NCI-H446 treated with DMSO at 0.1 percent for 48 hours (cell line): ENCODE results near the gene MRPL32.
A peak's percentile ranks its signal among the peaks of the same experiment; 100 is the strongest.

ENCODE experiments used
- DNase-seq: peaks from one replicate; lab custom pipeline; 2025; lab: John Stamatoyannopoulos, UW

MRPL32 gene

DNA sequence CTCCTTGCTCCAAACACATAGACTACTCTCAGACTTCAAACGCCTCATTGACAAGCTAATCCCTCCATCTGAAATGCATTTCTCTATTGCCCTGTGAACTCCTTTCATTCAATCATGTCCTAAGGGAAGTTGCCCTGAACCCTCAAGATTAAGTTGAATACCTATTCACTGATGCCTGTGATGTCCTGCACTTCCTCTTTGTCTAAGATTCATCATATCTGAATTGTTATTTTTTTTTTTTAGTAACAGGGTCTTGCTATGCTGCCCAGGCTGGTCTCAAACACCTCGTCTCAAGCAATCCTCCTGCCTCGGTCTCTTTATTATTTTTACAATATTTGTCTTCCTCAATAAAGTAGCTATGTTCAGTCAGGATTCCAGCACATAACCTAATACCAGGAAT lies 3.4 kb upstream of the MRPL32 start:
- DNase-seq, result no peak

DNA sequence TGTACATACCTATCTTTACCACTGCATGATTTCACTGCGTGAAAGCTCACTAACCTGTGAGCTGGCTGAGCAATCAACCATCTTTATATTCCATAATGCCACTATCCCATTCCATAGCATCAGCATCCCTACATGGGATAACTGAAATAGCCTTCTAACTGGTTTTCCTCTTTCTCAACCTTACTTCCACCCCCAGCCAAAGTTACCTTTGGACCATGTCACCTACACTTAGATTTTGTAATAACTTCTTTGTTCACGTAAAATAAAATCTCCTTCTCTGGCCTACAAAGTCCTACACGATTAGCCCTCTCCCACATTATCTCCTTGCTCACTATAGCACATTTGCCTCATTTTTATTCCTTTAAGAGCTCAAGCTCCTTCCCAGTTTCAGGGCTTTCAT lies 2.7 kb upstream of the MRPL32 start:
- no peak for DNase-seq

- no peak for DNase-seq
These were observed 1.3 kb upstream of the MRPL32 start for GRCh38 chr7:42930889-42931288.

DNA sequence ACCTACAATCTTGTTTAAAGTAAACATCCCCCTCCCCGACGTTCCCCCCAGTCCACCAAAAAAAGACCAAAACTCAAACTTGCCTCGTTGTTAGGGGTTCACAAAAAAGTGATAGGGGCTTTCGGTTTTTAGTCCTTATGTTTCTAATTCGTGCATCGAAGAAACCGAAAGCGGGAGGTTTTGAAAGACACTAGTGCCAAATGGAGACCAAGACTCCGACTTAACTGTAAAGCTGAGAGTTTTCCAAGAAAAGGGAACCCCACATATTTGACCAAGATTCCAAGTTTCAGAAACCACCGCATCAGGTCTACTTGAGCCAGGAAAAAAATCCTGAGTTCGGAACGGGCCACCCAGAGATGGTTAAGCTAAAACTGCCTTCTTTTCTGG lies 736 bp upstream of the MRPL32 start:
- no peak for DNase-seq

- no peak for DNase-seq
These were observed 825 bp downstream of the MRPL32 start for GRCh38 chr7:42932811-42933591.

DNA sequence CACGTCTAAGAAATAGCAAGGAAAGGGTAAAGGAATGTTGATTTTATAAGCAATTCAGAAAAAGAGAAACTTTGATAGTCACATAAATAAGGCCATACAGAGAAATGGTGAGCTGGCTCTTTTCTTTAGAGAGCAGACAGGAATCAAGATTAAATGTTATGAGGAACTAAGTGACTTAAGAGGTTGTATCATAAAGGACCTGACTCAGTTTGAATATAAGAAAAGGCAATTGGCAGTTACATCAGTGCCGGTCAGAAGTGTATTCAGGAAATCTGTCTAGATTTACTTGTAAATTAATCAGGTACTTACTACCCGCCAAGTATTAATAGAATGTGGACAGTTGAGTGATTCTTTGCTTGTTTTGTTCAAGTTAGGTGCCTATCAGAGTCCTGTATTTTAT lies 2.1 kb downstream of the MRPL32 start:
- no peak for DNase-seq

DNA sequence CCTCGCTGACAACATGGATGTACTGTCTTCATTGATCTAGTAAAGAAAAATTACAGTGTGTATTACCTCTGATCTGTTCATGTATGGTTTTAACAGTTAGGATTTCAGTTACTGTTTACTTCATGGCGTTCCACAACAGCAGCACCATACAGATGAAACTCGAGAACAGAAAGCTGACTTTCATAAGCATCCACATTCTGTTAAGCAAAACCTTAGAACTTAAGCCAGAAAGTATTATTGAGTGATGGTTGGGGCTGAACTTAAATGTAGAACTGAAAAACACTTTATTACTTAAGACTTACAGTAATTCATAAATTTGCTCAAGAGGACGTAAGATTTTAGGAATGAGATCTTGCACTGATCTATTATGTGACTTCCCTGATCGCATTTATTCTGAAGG lies 3.7 kb downstream of the MRPL32 start:
- DNase-seq, result no peak

GRCh38 chr7:42939457-42940240 lies 7.5 kb downstream of the MRPL32 start:
- DNase-seq, result no peak

DNA sequence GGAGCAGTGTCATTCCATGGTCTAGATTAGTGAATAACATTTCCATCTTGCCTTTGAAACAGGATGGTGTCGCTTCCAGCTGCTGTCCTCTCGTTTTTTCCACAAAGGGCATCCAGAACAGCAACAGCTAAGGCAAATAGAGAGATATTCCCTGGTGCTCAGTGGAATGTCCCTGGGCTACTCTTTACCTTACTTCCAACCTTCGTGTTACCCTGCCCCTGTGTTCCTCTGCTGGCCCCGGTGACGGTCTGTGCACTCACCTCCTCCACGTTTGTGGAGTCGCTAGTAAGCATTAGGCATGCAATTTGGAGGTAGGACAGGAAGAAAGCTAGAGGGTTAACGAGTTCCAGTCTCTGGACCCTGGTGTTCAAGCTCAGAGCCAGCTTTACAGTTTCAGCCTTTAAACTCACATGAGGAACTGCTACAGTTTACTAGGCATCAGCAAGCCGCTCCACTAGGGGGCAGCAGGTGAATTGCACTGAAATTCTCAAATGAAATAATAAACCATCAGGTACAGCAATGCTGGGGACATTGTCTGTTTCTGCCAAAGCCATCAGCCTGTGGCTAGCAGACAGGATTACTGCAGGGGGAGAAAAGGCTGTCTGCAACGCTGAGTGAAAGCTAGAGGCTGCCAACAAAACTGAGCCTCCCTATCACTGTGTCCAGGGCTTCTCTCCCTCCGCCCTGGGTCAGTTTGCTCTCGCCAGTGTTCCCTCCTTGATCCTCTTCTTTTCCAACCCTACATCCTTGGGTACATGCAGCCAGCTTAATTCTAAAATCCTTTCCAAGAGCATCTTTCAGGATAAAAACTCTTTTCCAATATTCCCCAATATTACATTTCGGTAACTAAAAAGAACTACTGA lies 9.0 kb downstream of the MRPL32 start:
- peak; percentile 15 for DNase-seq

DNA sequence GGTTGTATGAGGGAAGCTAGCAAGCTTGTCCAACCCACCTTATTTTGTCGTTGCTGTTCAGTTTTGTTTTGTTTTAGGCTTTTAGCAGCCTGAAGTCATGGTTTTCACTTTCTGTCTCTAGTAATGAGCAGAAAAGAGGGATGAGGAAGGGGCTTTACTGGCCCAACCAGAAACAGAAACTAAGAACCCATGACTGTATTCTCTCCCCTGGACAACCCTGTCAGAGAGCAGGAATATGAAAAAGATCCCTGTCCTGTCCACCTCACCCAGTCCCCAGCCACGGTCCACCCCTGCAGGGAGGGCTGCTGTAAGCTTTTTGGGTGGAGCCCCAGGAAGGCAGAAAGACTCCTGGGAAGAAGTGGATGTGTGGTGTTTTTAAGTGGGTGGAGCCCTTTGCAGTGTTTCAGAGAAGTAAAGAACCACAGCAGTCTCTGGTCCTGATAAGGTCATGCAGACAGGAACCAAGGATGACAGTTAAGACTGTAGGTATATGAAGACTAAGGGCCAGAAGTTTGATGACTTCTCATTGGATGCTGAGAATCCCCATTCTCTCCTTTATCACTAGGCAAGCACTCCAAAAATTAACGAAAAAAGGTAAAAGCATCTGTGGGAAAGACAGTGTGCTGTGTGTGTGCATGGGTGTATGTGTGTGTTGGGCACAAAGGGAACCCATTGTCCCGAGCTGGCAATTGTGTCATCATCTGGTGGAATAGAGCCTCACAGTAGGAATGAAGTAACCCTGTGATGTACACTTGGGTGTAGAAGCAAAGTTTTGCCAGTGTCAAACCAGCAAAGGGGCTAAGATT lies 13.8 kb downstream of the MRPL32 start:
- no peak for DNase-seq

DNA sequence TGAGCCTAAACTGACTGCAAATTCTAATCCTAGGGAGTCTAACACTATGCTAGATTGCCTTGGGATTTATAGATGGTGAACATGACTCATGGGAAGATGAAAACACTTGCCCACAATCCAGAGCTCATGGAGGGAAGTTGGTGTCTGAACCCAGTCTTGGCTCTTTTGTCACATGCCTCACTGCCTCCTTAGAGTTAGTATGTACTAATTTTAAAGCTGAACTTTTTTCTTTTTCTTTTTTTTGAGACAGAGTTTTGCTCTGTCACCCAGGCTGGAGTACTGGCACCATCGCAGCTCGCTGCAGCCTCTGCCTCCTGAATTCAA lies 14.4 kb downstream of the MRPL32 start:
- DNase-seq, result no peak

GRCh38 chr7:42947521-42947920 lies 15.3 kb downstream of the MRPL32 start:
- DNase-seq, result no peak

- DNase-seq, result no peak
These were observed 18.2 kb downstream of the MRPL32 start for GRCh38 chr7:42950417-42950816.

GRCh38 chr7:42952328-42952727 lies 20.2 kb downstream of the MRPL32 start:
- DNase-seq, result no peak

GRCh38 chr7:42953994-42954393 lies 21.8 kb downstream of the MRPL32 start:
- no peak for DNase-seq

DNA sequence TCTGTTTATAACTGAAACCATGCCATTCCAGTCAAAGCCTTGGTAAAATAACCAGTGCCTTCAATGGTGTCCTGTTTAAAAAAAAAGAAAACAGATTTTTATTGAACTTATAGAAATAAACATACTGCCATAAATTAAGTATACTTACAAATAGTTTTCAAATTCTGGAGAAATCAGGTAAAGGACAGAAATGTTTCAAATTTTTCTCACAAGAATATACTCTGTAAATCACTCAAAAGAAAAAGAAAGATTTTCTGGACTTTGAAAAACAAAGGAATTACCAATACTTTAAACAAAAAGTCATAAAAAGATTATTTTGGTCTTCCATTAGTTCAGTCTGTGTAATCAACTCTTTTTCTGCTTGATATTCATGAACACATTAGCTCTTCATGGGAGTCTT lies 23.9 kb downstream of the MRPL32 start:
- DNase-seq, result no peak

GRCh38 chr7:42959549-42959948 lies 27.4 kb downstream of the MRPL32 start:
- DNase-seq, result no peak

GRCh38 chr7:42960762-42961161 lies 28.6 kb downstream of the MRPL32 start:
- no peak for DNase-seq

DNA sequence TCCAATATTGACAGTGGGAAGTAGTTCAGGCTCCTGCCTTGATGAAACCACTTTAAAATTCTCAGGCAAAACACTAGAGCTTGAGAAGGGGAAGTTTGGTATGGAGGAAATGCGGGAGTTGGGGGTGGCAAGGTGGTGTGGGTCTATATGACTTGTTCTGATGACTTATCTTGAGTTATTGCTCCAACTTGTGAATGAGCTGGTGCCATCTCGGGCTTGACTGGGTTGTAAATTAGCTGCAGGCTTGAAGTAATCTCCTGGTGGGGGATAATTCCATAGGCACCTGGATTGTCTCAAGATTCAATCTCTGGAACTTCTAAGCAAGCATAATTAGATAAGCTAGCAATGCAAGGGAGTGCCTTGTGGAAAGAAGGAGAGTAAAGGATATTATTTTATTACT lies 29.0 kb downstream of the MRPL32 start:
- no peak for DNase-seq

DNA sequence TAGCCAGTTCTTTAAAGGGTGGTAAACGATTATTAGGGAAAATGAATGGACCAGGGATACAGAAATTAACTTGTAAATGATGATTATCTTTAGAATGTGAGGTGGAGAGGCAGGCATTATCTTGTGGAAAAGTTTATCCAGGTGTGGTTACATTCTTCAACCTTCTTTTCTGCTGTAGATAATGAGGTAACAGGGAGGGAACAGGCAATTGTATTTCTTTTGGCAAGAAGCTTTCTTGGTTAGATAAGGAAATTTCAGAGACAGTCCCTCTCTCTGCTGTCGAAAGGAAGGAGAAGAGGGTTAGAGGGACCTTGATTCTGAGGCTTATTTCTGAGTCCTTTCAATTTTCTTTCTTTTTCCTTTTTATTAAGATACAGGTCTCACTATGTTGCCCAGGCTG lies 32.1 kb downstream of the MRPL32 start:
- DNase-seq, result no peak

DNA sequence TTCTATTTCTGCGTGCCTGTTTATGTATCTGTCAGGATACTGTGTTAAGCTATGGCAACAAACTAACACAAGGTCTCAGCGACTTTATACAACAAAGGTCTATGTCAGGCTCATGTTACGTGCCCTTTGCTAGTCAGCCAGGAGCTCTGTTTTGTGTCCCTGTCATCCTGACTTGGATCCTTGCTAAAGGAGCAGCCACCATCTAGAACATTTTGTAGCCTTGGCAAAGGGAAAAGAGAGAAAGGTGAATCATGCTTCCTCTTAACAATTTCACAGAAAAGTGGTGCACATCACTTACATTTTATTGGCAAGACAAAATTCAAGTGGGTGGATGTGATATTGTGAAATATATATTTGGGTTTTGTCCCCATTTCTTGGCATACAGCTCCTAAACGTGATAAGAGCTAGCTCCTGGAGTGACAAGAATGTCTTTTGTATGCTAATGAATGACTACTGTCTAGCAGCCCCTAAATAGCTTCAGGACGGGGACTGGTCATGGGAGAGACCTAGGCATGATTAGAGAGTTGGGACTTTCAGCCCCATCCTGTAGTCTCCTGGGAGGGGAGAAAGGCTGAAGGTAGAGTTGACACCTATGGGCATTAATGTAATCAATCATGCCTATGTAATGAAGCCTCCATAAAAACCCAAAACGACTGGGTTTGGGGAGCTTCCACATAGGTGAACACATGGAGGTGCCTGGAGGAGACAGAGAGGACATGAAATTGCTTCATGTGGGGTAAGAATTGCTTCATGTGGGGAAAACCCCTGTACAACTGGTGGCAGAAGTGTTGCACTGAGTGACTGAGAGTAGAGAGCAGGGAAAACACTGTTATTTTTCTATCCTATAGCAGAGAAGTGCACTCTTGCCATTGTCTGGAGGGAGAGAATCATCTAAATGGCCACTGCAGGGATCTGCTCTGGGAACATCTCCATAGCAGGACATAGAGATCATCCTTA lies 33.0 kb downstream of the MRPL32 start:
- DNase-seq, result no peak
